ENCODE data around the gene ACCS.

The ACCS gene

GRCh38 chr11:44094260-44094868 is 28.3 kb downstream of the ACCS start:
- peak; percentile 84 for DNase-seq (ENCODE audit: low spot score)
- no CpG with 5 or more reads among the region's 11 CpGs for WGBS, 2 donors (ENCODE audit: extremely low coverage in 2 of 2, insufficient read length in 2 of 2, insufficient replicate concordance in 1 of 2)
- Histone ChIP-seq H2BK15ac (ENCODE audit: low read length) (no peak overlapping the region), H3K9ac (ENCODE audit: low read depth, low read length, poor library complexity) (no peak overlapping the region), H3K27me3 (ENCODE audit: control insufficient read depth in 3 of 3, insufficient read depth in 3 of 3, low read depth in 1 of 3, low read length in 3 of 3) (peaks cover 0 to 14% (median 2%) of the 10 kb centered on the region in 3 experiments), H3K27ac (replicated peaks; ENCODE audit: low read length) (no peak overlapping the region), H3K4me2 (ENCODE audit: insufficient read depth, low read length, poor library complexity, severe bottlenecking) (no peak overlapping the region), H3K4me1 (ENCODE audit: control insufficient read depth in 2 of 2, insufficient read depth in 1 of 2, low read depth in 1 of 2, low read length in 2 of 2) (no peaks in the 10 kb centered on the region), H3K14ac (ENCODE audit: low read length) (no peak overlapping the region), H3K18ac (ENCODE audit: low read length) (no peak overlapping the region), H2AFZ (ENCODE audit: low read length) (peak overlapping the region; percentile 40), H3K9me3 (replicated peaks in 1 of 2; ENCODE audit: control insufficient read depth in 2 of 2, insufficient read depth in 1 of 2, low read depth in 1 of 2, low read length in 2 of 2) (no peaks in the 10 kb centered on the region), H2BK120ac (ENCODE audit: low read depth, low read length) (no peak overlapping the region), H3K36me3 (replicated peaks in 1 of 2; ENCODE audit: control insufficient read depth in 2 of 2, insufficient read depth in 2 of 2, low read length in 2 of 2) (no peaks in the 10 kb centered on the region), H4K8ac (ENCODE audit: low read depth, low read length) (no peak overlapping the region), H2BK12ac (ENCODE audit: low read length) (no peak overlapping the region), H2BK5ac (ENCODE audit: low read length) (no peak overlapping the region), H2AK5ac (ENCODE audit: low read depth, low read length) (no peak overlapping the region), H3K4me3 (ENCODE audit: low read length in 2 of 2) (no peak overlapping the region), H3K23ac (ENCODE audit: low read depth, low read length, poor library complexity) (no peak overlapping the region), H3K4ac (ENCODE audit: low read length) (no peak overlapping the region), H3K79me1 (ENCODE audit: low read depth, low read length) (peaks cover 4% of the 10 kb centered on the region), H4K91ac (ENCODE audit: low read depth, low read length, poor library complexity) (no peak overlapping the region)

- Histone ChIP-seq H3K79me1 (ENCODE audit: low read depth, low read length) (peaks cover 4% of the 10 kb centered on the region), H3K9me3 (replicated peaks in 1 of 2; ENCODE audit: control insufficient read depth in 2 of 2, insufficient read depth in 1 of 2, low read depth in 1 of 2, low read length in 2 of 2) (no peaks in the 10 kb centered on the region), H2BK12ac (ENCODE audit: low read length) (no peak within 1 kb of the TSS), H3K27ac (replicated peaks; ENCODE audit: low read length) (peak within 1 kb of the TSS; percentile 30), H2AFZ (ENCODE audit: low read length) (peak within 1 kb of the TSS; percentile 97), H3K14ac (ENCODE audit: low read length) (peak within 1 kb of the TSS; percentile 85), H3K27me3 (ENCODE audit: control insufficient read depth in 3 of 3, insufficient read depth in 3 of 3, low read depth in 1 of 3, low read length in 3 of 3) (peaks cover 0 to 14% (median 2%) of the 10 kb centered on the region in 3 experiments), H3K9ac (ENCODE audit: low read depth, low read length, poor library complexity) (peak within 1 kb of the TSS; percentile 91), H3K4me3 (ENCODE audit: low read length in 2 of 2) (peak within 1 kb of the TSS; percentile 96 to 97), H4K91ac (ENCODE audit: low read depth, low read length, poor library complexity) (peak within 1 kb of the TSS; percentile 70), H2AK5ac (ENCODE audit: low read depth, low read length) (peak within 1 kb of the TSS; percentile 68), H4K8ac (ENCODE audit: low read depth, low read length) (no peak within 1 kb of the TSS), H3K4me2 (ENCODE audit: insufficient read depth, low read length, poor library complexity, severe bottlenecking) (peak within 1 kb of the TSS; percentile 74), H3K36me3 (replicated peaks in 1 of 2; ENCODE audit: control insufficient read depth in 2 of 2, insufficient read depth in 2 of 2, low read length in 2 of 2) (peaks cover 0 to 3% of the 10 kb centered on the region in 2 donors), H3K23ac (ENCODE audit: low read depth, low read length, poor library complexity) (peak within 1 kb of the TSS; percentile 77), H3K4ac (ENCODE audit: low read length) (no peak within 1 kb of the TSS), H2BK120ac (ENCODE audit: low read depth, low read length) (no peak within 1 kb of the TSS), H3K18ac (ENCODE audit: low read length) (peak within 1 kb of the TSS; percentile 94), H3K4me1 (ENCODE audit: control insufficient read depth in 2 of 2, insufficient read depth in 1 of 2, low read depth in 1 of 2, low read length in 2 of 2) (no peaks in the 10 kb centered on the region), H2BK5ac (ENCODE audit: low read length) (peak within 1 kb of the TSS; percentile 55), H2BK15ac (ENCODE audit: low read length) (no peak within 1 kb of the TSS)
- DNase-seq (ENCODE audit: low spot score), result peak; percentile 85
- WGBS, 2 donors (ENCODE audit: extremely low coverage in 2 of 2, insufficient read length in 2 of 2, insufficient replicate concordance in 1 of 2), result no CpG with 5 or more reads among the region's 83 CpGs
These were observed 29.7 kb downstream of the ACCS start, which contains the start of gene EXT2 for GRCh38 chr11:44095506-44096359. Gene EXT2, plus strand, starts transcription at chr11:44095678. Its CDS starts 12,035 bp downstream, at chr11:44107713.

DNA sequence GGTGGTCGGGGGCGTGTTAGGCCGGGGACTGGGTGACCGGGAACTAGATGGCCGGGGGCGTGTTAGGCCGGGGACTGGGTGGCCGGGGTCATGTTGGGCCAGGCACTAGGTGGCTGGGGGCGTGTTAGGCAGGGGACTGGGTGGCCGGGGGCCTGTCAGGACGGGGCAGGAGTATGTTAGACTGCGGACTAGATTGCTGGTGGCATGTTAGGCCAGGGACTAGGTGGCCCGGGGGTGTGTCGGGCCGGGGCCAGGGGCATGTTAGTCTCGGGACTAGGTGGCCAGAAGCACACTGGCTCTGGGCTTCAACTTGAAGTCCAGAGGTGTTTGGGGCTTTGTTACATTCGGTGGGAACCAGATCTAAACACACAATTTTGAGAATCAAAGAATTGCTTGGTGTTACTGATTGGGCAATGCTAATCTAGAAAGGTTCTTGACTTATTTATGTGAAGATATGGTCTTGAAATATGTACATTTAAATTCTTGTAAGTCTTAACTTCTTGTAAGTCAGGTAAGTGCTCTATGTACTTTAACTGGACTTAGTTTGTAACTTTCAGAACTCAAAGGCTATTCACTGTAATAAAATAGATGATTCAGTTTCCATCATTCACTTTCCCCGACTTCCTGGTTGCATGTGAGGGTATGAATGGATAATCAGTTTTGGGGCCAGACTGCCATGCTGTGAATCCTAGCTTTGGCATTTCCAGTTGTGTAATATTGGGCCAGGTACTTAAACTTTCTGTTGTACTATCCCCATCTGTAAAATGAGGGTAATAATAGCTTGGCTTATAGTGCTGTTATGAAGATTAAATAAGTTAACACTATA is 30.5 kb downstream of the ACCS start:
- no peak for DNase-seq (ENCODE audit: low spot score)
- Histone ChIP-seq H3K9ac (ENCODE audit: low read depth, low read length, poor library complexity) (peak overlapping the region; percentile 91), H3K27me3 (ENCODE audit: control insufficient read depth in 3 of 3, insufficient read depth in 3 of 3, low read depth in 1 of 3, low read length in 3 of 3) (peaks cover 0 to 11% (median 0%) of the 10 kb centered on the region in 3 experiments), H2BK120ac (ENCODE audit: low read depth, low read length) (no peak overlapping the region), H3K4me2 (ENCODE audit: insufficient read depth, low read length, poor library complexity, severe bottlenecking) (peak overlapping the region; percentile 74), H3K9me3 (replicated peaks in 1 of 2; ENCODE audit: control insufficient read depth in 2 of 2, insufficient read depth in 1 of 2, low read depth in 1 of 2, low read length in 2 of 2) (no peaks in the 10 kb centered on the region), H3K23ac (ENCODE audit: low read depth, low read length, poor library complexity) (peak overlapping the region; percentile 77), H2AFZ (ENCODE audit: low read length) (peak overlapping the region; percentile 97), H3K4ac (ENCODE audit: low read length) (no peak overlapping the region), H3K36me3 (replicated peaks in 1 of 2; ENCODE audit: control insufficient read depth in 2 of 2, insufficient read depth in 2 of 2, low read length in 2 of 2) (peaks cover 0 to 3% of the 10 kb centered on the region in 2 donors), H3K79me1 (ENCODE audit: low read depth, low read length) (peaks cover 4% of the 10 kb centered on the region), H4K91ac (ENCODE audit: low read depth, low read length, poor library complexity) (peak overlapping the region; percentile 70), H3K27ac (replicated peaks; ENCODE audit: low read length) (no peak overlapping the region), H3K4me3 (ENCODE audit: low read length in 2 of 2) (peak overlapping the region; percentile 96 to 97), H2AK5ac (ENCODE audit: low read depth, low read length) (peak overlapping the region; percentile 68), H3K18ac (ENCODE audit: low read length) (peak overlapping the region; percentile 94), H2BK15ac (ENCODE audit: low read length) (no peak overlapping the region), H4K8ac (ENCODE audit: low read depth, low read length) (no peak overlapping the region), H2BK12ac (ENCODE audit: low read length) (no peak overlapping the region), H3K4me1 (ENCODE audit: control insufficient read depth in 2 of 2, insufficient read depth in 1 of 2, low read depth in 1 of 2, low read length in 2 of 2) (no peaks in the 10 kb centered on the region), H2BK5ac (ENCODE audit: low read length) (peak overlapping the region; percentile 55), H3K14ac (ENCODE audit: low read length) (peak overlapping the region; percentile 85)
- no CpG with 5 or more reads among the region's 18 CpGs for WGBS, 2 donors (ENCODE audit: extremely low coverage in 2 of 2, insufficient read length in 2 of 2, insufficient replicate concordance in 1 of 2)

Measured in neuronal stem cell (in vitro differentiated cells).